Calu3 (cell line): ENCODE measurements around the gene HOXB7. TPM values are rescaled to one million over a fixed set of nuclear protein-coding genes. Genes with fewer than 3 reads are reported as not detected.

Experiments
- BruUV-seq: library from RNA; stranded (reverse); fragments of 400-500 nt; replicated peaks from 2 replicates; lab custom pipeline; 2021; lab: Mats Ljungman, UMichigan
- CTCF ChIA-PET: fragments of 300-600 bp; sonication (Branson Sonifier 250); formaldehyde crosslinking; loops from one replicate; lab custom pipeline; 2022; ENCODE audit warnings: antibody characterized with exemption; lab: Charles Lee
- DNase-seq: peaks from one replicate; pipeline ENCODE4 v3.0.0; 2022
- H3K27ac Mint-ChIP-seq: one replicate; pipeline ENCODE4 v1.8.0; 2022; ENCODE audit warnings: mixed read lengths; ENCODE audit not compliant: unreplicated experiment
- H3K27me3 Mint-ChIP-seq: one replicate; pipeline ENCODE4 v1.8.0; 2022; ENCODE audit warnings: mixed read lengths; ENCODE audit not compliant: unreplicated experiment
- H3K36me3 Mint-ChIP-seq: one replicate; pipeline ENCODE4 v1.8.0; 2022; ENCODE audit warnings: mild to moderate bottlenecking, moderate library complexity, mixed read lengths; ENCODE audit not compliant: insufficient read depth, unreplicated experiment
- H3K4me1 Mint-ChIP-seq: one replicate; pipeline ENCODE4 v1.8.0; 2022; ENCODE audit warnings: mild to moderate bottlenecking, low read depth, mixed read lengths; ENCODE audit not compliant: unreplicated experiment
- H3K4me3 Mint-ChIP-seq: one replicate; pipeline ENCODE4 v1.8.0; 2022; ENCODE audit warnings: mild to moderate bottlenecking, low read depth, moderate library complexity, mixed read lengths; ENCODE audit not compliant: unreplicated experiment
- H3K9me3 Mint-ChIP-seq: one replicate; pipeline ENCODE4 v1.8.0; 2022; ENCODE audit warnings: low read depth, mixed read lengths; ENCODE audit not compliant: unreplicated experiment
- intact Hi-C: fragments of 100-400 bp; cut with micrococcal nuclease; formaldehyde crosslinking; loops from one replicate; pipeline ENCODE4 v1.10.0; 2022; ENCODE audit not compliant: unreplicated experiment
- total RNA-seq: library from RNA; stranded (reverse); gene quantifications from 2 replicates; pipeline ENCODE4 v1.2.3, GENCODE V29; 2022
- TF ChIP-seq, protein P1 (sequence below): fragments of 200-600 bp; IDR thresholded peaks from one replicate; pipeline ENCODE4 v1.8.0; 2022; ENCODE audit warnings: antibody characterized with exemption; ENCODE audit not compliant: unreplicated experiment

The HOXB7 gene
- total RNA-seq, 1 experiment from 2014 or later: 30.2 TPM

DNA sequence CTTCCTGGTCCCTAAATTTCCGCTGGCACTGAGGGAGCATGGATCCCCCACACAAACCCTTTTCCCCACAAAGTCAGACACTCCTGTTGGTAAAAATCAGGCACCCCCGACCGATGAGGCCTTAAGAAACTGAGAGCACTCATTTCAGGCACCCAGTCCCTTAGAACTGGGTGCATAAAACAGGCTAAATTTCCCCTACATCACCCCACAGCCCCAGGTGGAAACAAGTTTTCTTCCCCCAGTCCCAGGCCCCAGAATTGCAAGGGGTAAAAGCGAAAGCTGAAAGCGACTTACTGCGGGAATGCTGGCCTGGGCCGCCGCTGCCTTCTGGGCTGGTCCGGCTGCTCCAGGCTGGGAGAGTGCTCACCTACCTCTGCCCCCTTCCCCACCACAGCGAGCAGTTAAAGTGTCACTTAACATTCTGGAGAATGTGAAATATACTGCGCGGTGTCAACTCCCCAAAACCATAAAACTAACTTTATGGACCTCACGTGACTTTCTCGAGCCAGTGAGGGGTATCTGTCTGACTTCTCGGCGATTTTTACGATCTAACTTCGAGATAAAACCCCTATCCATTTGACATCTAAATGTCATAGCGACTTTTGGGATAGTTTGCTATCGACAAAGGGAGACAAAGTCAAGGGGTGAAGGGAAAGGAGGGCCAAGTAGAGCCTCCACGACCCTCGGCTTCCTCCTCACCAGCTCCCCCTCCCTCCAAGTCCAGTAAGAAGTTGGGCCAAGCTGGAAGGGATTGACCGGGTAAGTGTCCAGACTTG is 20.8 kb downstream of the HOXB7 start, which contains the start of gene HOXB3:
TSS of gene HOXB3 (minus strand) at position 411 of the 776 bp plus-strand sequence. CDS start 37,767 bp downstream, outside the sequence.
- CTCF ChIA-PET: interaction anchor here (0.6 to 1.5 kb wide), 4 partner anchors 10 to 254 kb away, joined by 3 to 5 read pairs (median 5); no protein-coding TSS in a partner anchor
- peak within 1 kb of the TSS; percentile 88 for H3K4me3 Mint-ChIP-seq
- DNase-seq: no peak
- peaks cover 79% of the 10 kb centered on the region for H3K4me1 Mint-ChIP-seq
- H3K36me3 Mint-ChIP-seq: peaks cover 99% of the 10 kb centered on the region
- TF ChIP-seq, protein P1, sequence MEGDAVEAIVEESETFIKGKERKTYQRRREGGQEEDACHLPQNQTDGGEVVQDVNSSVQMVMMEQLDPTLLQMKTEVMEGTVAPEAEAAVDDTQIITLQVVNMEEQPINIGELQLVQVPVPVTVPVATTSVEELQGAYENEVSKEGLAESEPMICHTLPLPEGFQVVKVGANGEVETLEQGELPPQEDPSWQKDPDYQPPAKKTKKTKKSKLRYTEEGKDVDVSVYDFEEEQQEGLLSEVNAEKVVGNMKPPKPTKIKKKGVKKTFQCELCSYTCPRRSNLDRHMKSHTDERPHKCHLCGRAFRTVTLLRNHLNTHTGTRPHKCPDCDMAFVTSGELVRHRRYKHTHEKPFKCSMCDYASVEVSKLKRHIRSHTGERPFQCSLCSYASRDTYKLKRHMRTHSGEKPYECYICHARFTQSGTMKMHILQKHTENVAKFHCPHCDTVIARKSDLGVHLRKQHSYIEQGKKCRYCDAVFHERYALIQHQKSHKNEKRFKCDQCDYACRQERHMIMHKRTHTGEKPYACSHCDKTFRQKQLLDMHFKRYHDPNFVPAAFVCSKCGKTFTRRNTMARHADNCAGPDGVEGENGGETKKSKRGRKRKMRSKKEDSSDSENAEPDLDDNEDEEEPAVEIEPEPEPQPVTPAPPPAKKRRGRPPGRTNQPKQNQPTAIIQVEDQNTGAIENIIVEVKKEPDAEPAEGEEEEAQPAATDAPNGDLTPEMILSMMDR: no peak
- no peaks in the 10 kb centered on the region for H3K27me3 Mint-ChIP-seq
- intact Hi-C loops: no loop called here
- peak within 1 kb of the TSS; percentile 95 for H3K27ac Mint-ChIP-seq
- no peaks in the 10 kb centered on the region for H3K9me3 Mint-ChIP-seq
- BruUV-seq: no TSS peak

DNA sequence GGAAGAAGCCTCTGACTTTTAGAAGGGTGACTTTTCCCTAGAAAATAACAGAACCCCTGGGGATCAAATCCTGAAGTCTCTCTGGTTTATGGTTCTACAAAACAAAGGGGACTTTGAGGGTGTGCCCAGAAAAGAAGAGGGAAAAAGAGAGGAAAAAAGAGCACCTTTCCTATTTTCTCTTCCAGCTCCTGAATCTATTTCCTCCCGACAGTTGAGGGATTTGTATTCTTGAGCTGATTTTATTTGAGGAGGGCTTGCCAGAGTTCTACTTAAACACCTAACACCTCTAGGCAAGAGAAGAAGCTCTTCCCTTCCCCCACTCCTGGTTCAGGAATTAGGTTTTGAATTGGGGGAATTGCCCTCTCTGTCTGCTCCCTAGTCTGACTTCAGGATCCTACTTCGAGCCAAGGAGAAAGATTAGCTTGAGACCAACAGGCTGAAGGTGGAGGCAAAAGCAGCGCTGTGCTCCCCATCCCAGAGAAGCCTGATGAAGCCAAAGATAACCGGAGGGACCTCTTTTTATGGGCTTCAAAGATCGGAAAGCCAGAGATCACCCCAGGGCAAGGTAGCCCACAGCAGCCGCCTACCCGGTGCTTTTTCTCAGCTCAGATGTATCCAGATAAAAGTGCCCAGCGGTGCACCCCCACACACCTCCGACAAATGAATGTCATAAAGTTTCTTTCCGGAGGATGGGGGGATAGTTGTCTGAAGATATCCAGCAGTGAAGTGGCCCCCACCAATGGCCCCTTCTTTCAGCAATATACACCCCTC is 21.6 kb downstream of the HOXB7 start:
- TSS peak; percentile 9 for BruUV-seq
- TF ChIP-seq, protein P1: no peak
- DNase-seq: no peak
- Mint-ChIP-seq H3K9me3 (no peaks in the 10 kb centered on the region), H3K4me1 (peaks cover 80% of the 10 kb centered on the region), H3K4me3 (peak overlapping the region; percentile 88), H3K36me3 (peaks cover 99% of the 10 kb centered on the region), H3K27ac (peak overlapping the region; percentile 95), H3K27me3 (peaks cover 5% of the 10 kb centered on the region)
- intact Hi-C loops: no loop called here
- CTCF ChIA-PET: interaction anchor here (0.8 to 1.8 kb wide), 5 partner anchors 9 to 328 kb away, joined by 3 to 10 read pairs (median 5); no protein-coding TSS in a partner anchor

DNA sequence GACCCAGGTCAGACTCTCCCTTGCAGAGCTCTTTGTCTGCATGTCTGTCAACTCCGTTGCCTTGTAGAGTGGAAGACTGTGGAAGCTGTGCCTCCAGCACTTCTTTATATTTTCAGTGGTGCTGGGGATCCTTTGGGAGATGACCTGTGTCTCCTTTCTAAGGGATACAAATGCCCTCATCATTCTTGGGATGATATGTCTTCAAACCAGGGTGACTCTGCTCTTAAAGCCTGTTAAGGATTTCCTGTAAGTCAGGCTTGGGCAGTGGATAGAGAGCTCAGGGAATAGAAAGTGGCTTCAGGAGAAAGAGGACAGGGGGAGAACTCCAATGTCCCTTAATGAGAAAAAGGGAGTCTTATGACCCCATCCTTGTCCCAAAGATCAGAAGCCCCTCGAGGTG is 22.3 kb downstream of the HOXB7 start:
- Mint-ChIP-seq H3K36me3 (peaks cover 96% of the 10 kb centered on the region), H3K4me1 (peaks cover 80% of the 10 kb centered on the region), H3K4me3 (peak overlapping the region; percentile 88), H3K9me3 (no peaks in the 10 kb centered on the region), H3K27me3 (peaks cover 12% of the 10 kb centered on the region), H3K27ac (peak overlapping the region; percentile 95)
- intact Hi-C loops: no loop called here
- CTCF ChIA-PET: interaction anchor here (0.5 to 1.8 kb wide), 9 partner anchors 9 to 327 kb away, joined by 3 to 10 read pairs (median 4); no protein-coding TSS in a partner anchor
- no peak for DNase-seq
- BruUV-seq: no TSS peak
- TF ChIP-seq, protein P1: no peak

DNA sequence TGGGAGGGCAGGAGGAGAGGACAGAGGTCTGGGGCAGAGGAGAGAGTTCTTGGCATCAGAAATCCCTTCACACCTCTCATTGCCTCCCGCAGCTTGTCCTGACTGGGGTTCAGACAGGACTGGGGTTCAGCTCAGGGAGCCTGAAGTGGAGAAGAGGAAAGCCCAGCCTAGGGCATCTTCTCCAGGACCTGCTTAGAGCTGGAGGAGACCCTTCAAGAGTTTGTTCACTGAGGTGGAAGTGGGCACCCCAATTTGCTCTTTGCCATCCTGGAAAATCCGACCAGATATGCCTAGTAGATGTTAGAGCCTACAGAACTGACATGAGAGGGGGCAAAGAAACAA is 22.8 kb downstream of the HOXB7 start:
- Mint-ChIP-seq H3K36me3 (peaks cover 95% of the 10 kb centered on the region), H3K4me1 (peaks cover 80% of the 10 kb centered on the region), H3K4me3 (peak overlapping the region; percentile 88), H3K27me3 (peaks cover 16% of the 10 kb centered on the region), H3K9me3 (no peaks in the 10 kb centered on the region), H3K27ac (peak overlapping the region; percentile 95)
- intact Hi-C loops: no loop called here
- TF ChIP-seq, protein P1: no peak
- CTCF ChIA-PET: interaction anchor here (0.5 to 1.8 kb wide), 18 partner anchors 8 to 328 kb away, joined by 3 to 10 read pairs (median 4); no protein-coding TSS in a partner anchor
- no peak for DNase-seq
- BruUV-seq: no TSS peak
